Loucy (cell line): Measurements from ENCODE around the gene LHFPL3.

ENCODE experiments used
- CTCF ChIP-seq: fragments of 200-600 bp; sonication (generic); conservative IDR thresholded peaks from 2 replicates; pipeline ENCODE4 v1.5.1; 2014; ENCODE audit warnings: mild to moderate bottlenecking, antibody characterized with exemption, low read length
- EZH2phosphoT487 ChIP-seq: fragments of 200-600 bp; IDR thresholded peaks from 2 replicates; pipeline ENCODE4 v1.6.1; 2018; ENCODE audit warnings: antibody characterized with exemption, mild to moderate bottlenecking, moderate library complexity, borderline replicate concordance

- TF ChIP-seq CTCF: no peak
- TF ChIP-seq EZH2phosphoT487: no peak
These were observed 565.9 kb downstream of the LHFPL3 start for GRCh38 chr7:104894314-104894713.
